Activated CD4-positive, alpha-beta T cell treated with anti-CD3 and anti-CD28 coated beads, Interleukin-2, amount 50 U/mL, for 16 hours (primary cell): ENCODE measurements around the gene DEPDC7.
A peak's percentile ranks its signal among the peaks of the same experiment; 100 is the strongest.

ENCODE experiments used
- DNase-seq: peaks from one replicate; pipeline ENCODE4 v3.0.0-alpha.2; 2020

The DEPDC7 gene

DNA sequence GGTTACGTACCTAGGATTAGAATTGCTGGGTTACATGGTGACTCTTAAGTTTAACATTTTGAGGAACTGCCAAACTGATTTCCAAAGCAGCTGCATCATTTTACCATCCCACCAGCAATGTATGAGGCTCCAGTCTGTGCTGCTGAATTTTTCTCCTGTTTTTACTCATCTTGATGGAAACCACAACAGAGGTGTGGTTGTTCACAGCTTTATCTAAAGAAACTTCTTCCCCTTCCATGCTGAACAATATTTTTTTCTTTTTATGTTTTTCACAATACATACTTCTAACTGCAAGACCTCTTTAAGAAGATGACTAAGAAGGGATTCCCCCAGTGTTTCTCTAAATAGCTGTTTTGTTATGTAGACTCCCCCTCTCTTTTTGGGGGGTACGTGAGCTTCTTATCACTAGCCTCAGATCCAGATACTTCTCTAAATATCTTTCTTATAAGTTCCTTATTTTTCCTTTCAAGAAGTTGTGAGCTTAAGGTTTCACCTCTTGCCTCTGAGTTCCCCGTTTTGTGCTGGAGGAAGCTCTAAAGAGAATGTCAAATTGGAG lies 47.7 kb downstream of the DEPDC7 start:
- peak; percentile 83 for DNase-seq

DNA sequence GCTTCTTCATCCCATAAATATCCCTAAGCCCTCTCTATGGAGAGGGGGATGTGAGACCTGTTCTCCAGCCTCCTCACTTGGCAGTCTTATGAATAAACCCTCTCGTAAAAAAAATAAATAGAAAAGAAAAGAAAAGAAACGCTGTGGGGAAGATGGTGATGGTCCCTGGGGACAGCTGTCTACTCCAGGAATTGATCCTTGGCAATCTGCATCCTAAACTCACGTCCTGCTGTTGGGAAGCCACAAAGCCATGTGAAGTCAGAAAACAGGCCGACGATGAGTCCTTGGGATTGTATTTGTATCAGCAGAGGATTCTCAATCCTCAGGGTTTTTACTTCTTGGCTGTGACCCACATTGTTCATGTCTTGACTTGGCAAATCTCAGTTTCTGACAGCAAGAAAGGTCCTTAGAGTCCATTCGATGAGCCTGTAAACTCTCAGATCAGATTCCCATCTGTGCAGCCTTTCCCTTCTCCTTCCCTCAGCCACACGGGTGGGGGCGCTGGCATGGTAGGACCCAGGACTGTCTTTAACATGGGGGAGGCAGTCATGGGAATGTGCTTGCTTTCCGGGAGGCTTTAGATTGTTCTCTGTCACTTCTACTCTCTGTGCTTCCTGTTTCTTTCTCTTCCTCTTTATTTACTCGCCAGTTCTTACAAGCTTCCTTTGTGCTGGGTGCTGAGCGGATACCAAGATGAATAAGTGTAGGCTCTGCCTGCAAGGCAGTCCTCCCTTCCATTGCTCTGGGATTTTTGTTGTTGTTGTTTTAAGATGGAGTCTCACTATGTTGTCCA lies 48.6 kb downstream of the DEPDC7 start:
- no peak for DNase-seq

DNA sequence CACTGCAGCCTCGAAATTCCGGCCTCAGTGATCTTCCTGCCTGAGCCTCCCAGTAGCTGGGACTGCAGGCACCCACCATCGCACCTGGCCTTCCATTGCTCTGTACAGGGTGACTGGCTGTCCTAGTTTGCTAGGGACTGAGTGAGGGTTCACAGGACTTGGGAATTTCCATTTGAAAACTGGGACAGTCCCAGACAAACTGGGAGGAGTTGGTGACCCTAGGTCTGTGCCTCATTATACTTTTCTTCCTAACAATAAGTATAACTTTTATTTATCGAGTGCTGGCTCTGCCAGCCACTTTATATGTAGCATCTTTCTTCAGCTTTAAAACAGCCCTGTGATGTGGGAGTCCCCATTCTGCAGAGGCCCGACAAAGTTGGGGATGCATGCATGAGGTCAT lies 49.2 kb downstream of the DEPDC7 start:
- no peak for DNase-seq

DNA sequence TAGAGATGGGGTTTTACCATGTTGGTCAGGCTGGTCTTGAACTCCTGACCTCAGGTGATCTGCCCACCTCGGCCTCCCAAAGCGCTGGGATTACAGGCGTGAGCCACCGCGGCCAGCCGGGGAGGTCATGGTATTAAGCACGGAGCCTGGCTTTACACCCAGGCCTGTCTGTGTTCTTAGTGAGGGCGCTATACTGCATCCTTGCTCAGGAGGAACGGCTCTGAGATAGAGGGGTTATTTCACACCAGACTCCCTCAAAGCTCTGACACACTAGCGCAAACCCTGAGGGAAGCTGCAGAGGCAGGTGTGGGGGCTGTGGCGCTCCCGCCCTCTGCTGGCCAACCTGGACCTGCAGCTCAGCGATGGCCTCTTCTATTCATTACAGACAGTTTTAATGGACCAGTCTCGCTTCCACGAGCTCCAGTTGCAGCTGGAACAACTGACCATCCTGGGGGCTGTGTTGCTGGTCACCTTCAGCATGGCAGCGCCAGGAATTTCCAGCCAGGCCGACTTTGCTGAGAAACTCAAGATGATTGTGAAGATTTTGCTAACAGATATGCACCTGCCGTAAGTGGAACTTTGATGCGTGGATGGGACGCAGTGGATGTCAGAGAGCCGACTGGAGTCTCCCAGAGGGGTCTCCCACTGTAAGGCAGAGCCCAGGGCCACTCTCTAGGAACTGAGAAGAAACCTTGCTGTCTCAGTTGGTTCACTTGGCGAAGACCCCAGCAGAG lies 49.9 kb downstream of the DEPDC7 start:
- peak; percentile 75 for DNase-seq

DNA sequence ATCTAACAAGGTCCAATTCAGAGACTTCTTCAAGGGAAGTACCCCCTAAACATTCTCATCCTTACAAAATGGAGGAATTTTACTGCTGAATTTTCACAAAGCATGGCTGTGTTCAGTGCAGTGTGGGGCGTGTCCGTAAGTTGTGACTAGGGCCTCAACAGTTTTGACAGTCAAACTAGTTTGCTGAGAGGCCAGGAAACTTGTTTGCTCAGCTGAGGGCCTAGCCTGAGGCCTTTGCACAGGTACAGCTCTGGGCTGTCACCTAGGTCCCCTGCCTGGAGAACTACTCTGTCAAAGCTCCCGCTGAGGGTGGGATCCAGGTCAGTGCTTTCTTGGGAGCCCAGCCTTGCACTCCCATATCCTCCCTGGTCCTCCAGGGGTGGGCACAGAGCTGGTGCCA lies 51.6 kb downstream of the DEPDC7 start:
- no peak for DNase-seq

DNA sequence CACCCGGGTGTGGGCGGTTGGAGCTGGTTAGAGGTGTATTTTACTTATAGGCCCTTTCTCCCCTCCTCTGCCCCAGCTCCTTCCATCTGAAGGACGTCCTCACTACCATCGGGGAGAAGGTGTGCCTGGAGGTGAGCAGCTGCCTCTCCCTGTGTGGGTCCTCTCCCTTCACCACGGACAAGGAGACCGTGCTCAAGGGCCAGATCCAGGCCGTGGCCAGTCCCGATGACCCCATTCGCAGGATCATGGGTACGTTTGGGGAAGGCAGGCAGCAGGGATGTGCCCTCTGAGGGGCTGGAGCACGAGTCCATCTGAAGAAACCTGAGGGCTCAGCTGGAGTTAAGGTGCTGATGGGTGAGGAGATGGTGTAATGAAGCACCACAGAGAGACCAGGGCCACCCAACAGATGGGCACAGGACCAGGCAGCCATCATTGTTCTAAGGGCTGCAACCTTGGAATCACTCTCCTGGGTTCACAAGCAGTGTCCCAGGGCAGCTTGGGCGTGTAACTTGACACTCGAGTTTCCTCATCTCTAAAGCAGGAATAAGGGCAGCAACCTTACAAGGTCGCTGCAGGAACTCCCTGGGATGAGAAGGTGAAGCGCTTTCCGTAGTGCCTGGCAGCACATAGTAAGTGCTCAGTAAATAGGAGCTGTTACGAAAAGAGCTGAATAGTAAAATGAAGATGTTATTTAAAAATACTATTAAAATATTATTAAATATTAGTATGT lies 53.1 kb downstream of the DEPDC7 start:
- no peak for DNase-seq

DNA sequence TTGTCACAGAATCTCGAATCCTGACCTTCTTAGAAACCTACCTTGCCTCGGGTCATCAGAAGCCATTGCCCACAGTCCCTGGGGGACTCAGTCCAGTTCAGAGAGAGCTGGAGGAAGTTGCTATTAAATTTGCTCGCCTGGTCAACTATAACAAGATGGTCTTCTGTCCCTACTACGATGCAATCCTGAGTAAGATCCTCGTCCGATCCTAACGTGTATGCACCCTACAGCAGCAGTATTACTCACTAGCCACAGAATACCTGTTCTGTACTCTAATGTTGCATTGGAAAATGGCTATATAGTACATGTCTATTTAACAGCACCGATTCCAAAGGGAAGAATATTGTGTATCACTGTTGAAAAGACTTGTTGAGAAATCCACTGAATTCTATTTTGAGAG lies 56.8 kb downstream of the DEPDC7 start:
- no peak for DNase-seq
